ENCODE results near the gene ASXL2.

DNA sequence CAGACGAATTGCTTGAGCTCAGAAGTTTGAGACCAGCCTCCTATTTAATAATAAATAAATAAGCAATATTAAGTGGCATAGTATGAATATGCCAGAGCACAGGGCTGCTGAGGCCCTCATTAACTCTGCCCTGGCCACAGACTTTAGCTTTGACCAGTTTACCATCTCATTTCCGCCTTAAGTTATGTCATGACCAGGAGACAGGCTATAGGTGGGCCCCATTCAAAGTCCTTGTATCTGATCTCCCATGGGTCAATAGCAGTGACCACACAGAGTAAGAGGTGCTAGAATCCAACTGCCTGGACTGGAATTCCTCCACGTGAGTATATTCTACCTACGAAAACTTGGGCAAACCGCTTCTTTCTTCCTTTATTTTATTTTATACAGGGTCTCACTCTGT is 13.4 kb upstream of the ASXL2 start:
- TF ChIP-seq, protein P1, sequence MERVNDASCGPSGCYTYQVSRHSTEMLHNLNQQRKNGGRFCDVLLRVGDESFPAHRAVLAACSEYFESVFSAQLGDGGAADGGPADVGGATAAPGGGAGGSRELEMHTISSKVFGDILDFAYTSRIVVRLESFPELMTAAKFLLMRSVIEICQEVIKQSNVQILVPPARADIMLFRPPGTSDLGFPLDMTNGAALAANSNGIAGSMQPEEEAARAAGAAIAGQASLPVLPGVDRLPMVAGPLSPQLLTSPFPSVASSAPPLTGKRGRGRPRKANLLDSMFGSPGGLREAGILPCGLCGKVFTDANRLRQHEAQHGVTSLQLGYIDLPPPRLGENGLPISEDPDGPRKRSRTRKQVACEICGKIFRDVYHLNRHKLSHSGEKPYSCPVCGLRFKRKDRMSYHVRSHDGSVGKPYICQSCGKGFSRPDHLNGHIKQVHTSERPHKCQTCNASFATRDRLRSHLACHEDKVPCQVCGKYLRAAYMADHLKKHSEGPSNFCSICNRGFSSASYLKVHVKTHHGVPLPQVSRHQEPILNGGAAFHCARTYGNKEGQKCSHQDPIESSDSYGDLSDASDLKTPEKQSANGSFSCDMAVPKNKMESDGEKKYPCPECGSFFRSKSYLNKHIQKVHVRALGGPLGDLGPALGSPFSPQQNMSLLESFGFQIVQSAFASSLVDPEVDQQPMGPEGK (CRISPR knock-in tag; IDR thresholded peaks at IDR 0.05; ENCODE audit: borderline replicate concordance): no peak
- TF ChIP-seq ZFP3 (CRISPR knock-in tag; IDR thresholded peaks at IDR 0.05) (no peak), ARNTL (CRISPR knock-in tag; IDR thresholded peaks at IDR 0.05; ENCODE audit: borderline replicate concordance, low read depth) (no peak), ZC3H10 (CRISPR knock-in tag; IDR thresholded peaks at IDR 0.05) (no peak), TOX (CRISPR knock-in tag; IDR thresholded peaks at IDR 0.05; ENCODE audit: borderline replicate concordance) (no peak), CSRNP3 (CRISPR knock-in tag; IDR thresholded peaks at IDR 0.05) (no peak), CSDC2 (CRISPR knock-in tag; IDR thresholded peaks at IDR 0.05) (no peak), BACH2 (CRISPR knock-in tag; IDR thresholded peaks at IDR 0.05; ENCODE audit: borderline replicate concordance) (no peak), TSHZ2 (CRISPR knock-in tag; IDR thresholded peaks at IDR 0.05) (no peak), ZFP30 (CRISPR knock-in tag; IDR thresholded peaks at IDR 0.05) (no peak), OSR1 (CRISPR knock-in tag; IDR thresholded peaks at IDR 0.05) (no peak)
- TF ChIP-seq, protein P2, sequence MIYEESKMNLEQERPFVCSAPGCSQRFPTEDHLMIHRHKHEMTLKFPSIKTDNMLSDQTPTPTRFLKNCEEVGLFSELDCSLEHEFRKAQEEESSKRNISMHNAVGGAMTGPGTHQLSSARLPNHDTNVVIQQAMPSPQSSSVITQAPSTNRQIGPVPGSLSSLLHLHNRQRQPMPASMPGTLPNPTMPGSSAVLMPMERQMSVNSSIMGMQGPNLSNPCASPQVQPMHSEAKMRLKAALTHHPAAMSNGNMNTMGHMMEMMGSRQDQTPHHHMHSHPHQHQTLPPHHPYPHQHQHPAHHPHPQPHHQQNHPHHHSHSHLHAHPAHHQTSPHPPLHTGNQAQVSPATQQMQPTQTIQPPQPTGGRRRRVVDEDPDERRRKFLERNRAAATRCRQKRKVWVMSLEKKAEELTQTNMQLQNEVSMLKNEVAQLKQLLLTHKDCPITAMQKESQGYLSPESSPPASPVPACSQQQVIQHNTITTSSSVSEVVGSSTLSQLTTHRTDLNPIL (CRISPR knock-in tag; IDR thresholded peaks at IDR 0.05; ENCODE audit: low read depth): no peak

All from SK-N-SH treated with all-trans-retinoic acid at 6 μM for 48 hours (cell line).